ENCODE measurements around the gene CMSS1.

The CMSS1 gene

GRCh38 chr3:100057716-100058575 lies 240.3 kb downstream of the CMSS1 start:
- no peak for TF ChIP-seq CTCF (IDR thresholded peaks at IDR 0.05; ENCODE audit: low read depth, low read length, missing control alignments)
- in situ Hi-C loops (cut with HindIII; ENCODE audit: low sequenced_read_pairs) = no loop called here
- no peak for DNase-seq (ENCODE audit: low read depth)
- H3K4me3 ChIP-seq (ENCODE audit: low read depth, low read length) = no peak overlapping the region

GRCh38 chr3:100059472-100059871 lies 241.8 kb downstream of the CMSS1 start:
- DNase-seq (ENCODE audit: low read depth) = no peak
- in situ Hi-C loops (cut with HindIII; ENCODE audit: low sequenced_read_pairs) = no loop called here
- no peak overlapping the region for H3K4me3 ChIP-seq (ENCODE audit: low read depth, low read length)
- TF ChIP-seq CTCF (IDR thresholded peaks at IDR 0.05; ENCODE audit: low read depth, low read length, missing control alignments) = no peak

GRCh38 chr3:100060685-100061484 lies 243.2 kb downstream of the CMSS1 start:
- DNase-seq (ENCODE audit: low read depth) = no peak
- in situ Hi-C loops (cut with HindIII; ENCODE audit: low sequenced_read_pairs) = no loop called here
- H3K4me3 ChIP-seq (ENCODE audit: low read depth, low read length) = no peak overlapping the region
- no peak for TF ChIP-seq CTCF (IDR thresholded peaks at IDR 0.05; ENCODE audit: low read depth, low read length, missing control alignments)

GRCh38 chr3:100062665-100063064 lies 245.0 kb downstream of the CMSS1 start:
- no peak overlapping the region for H3K4me3 ChIP-seq (ENCODE audit: low read depth, low read length)
- TF ChIP-seq CTCF (IDR thresholded peaks at IDR 0.05; ENCODE audit: low read depth, low read length, missing control alignments) = no peak
- DNase-seq (ENCODE audit: low read depth) = no peak
- in situ Hi-C loops (cut with HindIII; ENCODE audit: low sequenced_read_pairs) = no loop called here

- no peak for TF ChIP-seq CTCF (IDR thresholded peaks at IDR 0.05; ENCODE audit: low read depth, low read length, missing control alignments)
- no peak overlapping the region for H3K4me3 ChIP-seq (ENCODE audit: low read depth, low read length)
- in situ Hi-C loops (cut with HindIII; ENCODE audit: low sequenced_read_pairs) = no loop called here
- DNase-seq (ENCODE audit: low read depth) = no peak
Measured at GRCh38 chr3:100063929-100064461, 246.3 kb downstream of the CMSS1 start.

- H3K4me3 ChIP-seq (ENCODE audit: low read depth, low read length) = no peak overlapping the region
- in situ Hi-C loops (cut with HindIII; ENCODE audit: low sequenced_read_pairs) = no loop called here
- DNase-seq (ENCODE audit: low read depth) = no peak
- no peak for TF ChIP-seq CTCF (IDR thresholded peaks at IDR 0.05; ENCODE audit: low read depth, low read length, missing control alignments)
Measured at GRCh38 chr3:100067589-100067988, 249.9 kb downstream of the CMSS1 start.
